HEK293 (cell line): ENCODE measurements around the gene INSYN2A.

Experiments
- CTCF ChIA-PET: fragments of 350-600 bp; formaldehyde crosslinking; extraction: SDS; loops from one replicate; lab custom pipeline; 2021; ENCODE audit warnings: antibody characterized with exemption; lab: Yijun Ruan, JAX
- POLR2A ChIA-PET: fragments of 300-600 bp; formaldehyde crosslinking; extraction: SDS; loops from one replicate; lab custom pipeline; 2020; ENCODE audit warnings: antibody characterized with exemption, inconsistent platforms; lab: Yijun Ruan, JAX
- H3K27ac ChIP-seq: fragments of 200-500 bp; sonication (Bioruptor generic); 2 replicates; pipeline ENCODE4 v1.5.1; 2014; ENCODE audit warnings: low read depth, low read length, control low read depth, inconsistent platforms; ENCODE audit errors: extremely low read depth
- H3K36me3 ChIP-seq, 2 experiments: fragments of 200-500 bp in 1 of 2; sonication (Bioruptor generic) in 1 of 2; 1 replicate in 1 of 2; 2 replicates in 1 of 2; pipeline ENCODE4 v1.5.1; 2014 to 2017; ENCODE audit warnings: inconsistent platforms in 2 of 2, low read length in 2 of 2; ENCODE audit not compliant: control insufficient read depth in 2 of 2, insufficient read depth in 1 of 2
- H3K4me1 ChIP-seq: fragments of 200-500 bp; sonication (Bioruptor generic); 2 replicates; pipeline ENCODE4 v1.5.1; 2014; ENCODE audit warnings: mild to moderate bottlenecking, low read length, inconsistent platforms; ENCODE audit not compliant: control insufficient read depth, insufficient read depth
- H3K4me3 ChIP-seq: 2 replicates; pipeline ENCODE4 v1.5.1; 2011; ENCODE audit warnings: low read depth, mild to moderate bottlenecking, control low read depth, low read length, moderate library complexity
- H3K9me3 ChIP-seq: fragments of 200-500 bp; sonication (Bioruptor generic); 2 replicates; pipeline ENCODE4 v1.5.1; 2014; ENCODE audit warnings: low read depth, low read length, inconsistent platforms; ENCODE audit not compliant: control insufficient read depth, insufficient read depth
- AEBP2 ChIP-seq: fragments of 450-650 bp; formaldehyde crosslinking; IDR thresholded peaks from 2 replicates; pipeline ENCODE4 v1.5.1; 2016; ENCODE audit warnings: missing biosample characterization, missing genetic modification characterization, borderline replicate concordance
- GLIS1 ChIP-seq: fragments of 450-650 bp; formaldehyde crosslinking; IDR thresholded peaks from 2 replicates; pipeline ENCODE4 v1.5.1; 2016; ENCODE audit warnings: missing biosample characterization, missing genetic modification characterization
- MEIS1 ChIP-seq: sonication (generic); formaldehyde crosslinking; IDR thresholded peaks from 2 replicates; pipeline ENCODE4 v1.8.1; 2022; ENCODE audit warnings: missing genetic modification reagents, mild to moderate bottlenecking, borderline replicate concordance
- MZF1 ChIP-seq: fragments of 450-650 bp; formaldehyde crosslinking; IDR thresholded peaks from 2 replicates; pipeline ENCODE4 v1.5.1; 2017; ENCODE audit warnings: missing biosample characterization, missing genetic modification characterization, borderline replicate concordance
- PRDM1 ChIP-seq: fragments of 450-650 bp; formaldehyde crosslinking; IDR thresholded peaks from 2 replicates; pipeline ENCODE4; 2016; ENCODE audit warnings: missing biosample characterization, missing genetic modification characterization
- YY2 ChIP-seq: fragments of 450-650 bp; formaldehyde crosslinking; IDR thresholded peaks from 2 replicates; pipeline ENCODE4 v1.5.1; 2016; ENCODE audit warnings: missing biosample characterization, missing genetic modification characterization
- ZBTB17 ChIP-seq: fragments of 450-650 bp; formaldehyde crosslinking; IDR thresholded peaks from 2 replicates; pipeline ENCODE4 v1.5.1; 2016; ENCODE audit warnings: missing biosample characterization, missing genetic modification characterization
- ZNF112 ChIP-seq: fragments of 450-650 bp; formaldehyde crosslinking; IDR thresholded peaks from 2 replicates; pipeline ENCODE4 v1.5.0; 2017; ENCODE audit warnings: missing biosample characterization, missing genetic modification characterization
- ZNF114 ChIP-seq: fragments of 450-650 bp; formaldehyde crosslinking; IDR thresholded peaks from 2 replicates; pipeline ENCODE4 v1.5.0; 2017; ENCODE audit warnings: missing biosample characterization, missing genetic modification characterization
- ZNF146 ChIP-seq: fragments of 450-650 bp; formaldehyde crosslinking; IDR thresholded peaks from 2 replicates; pipeline ENCODE4 v1.5.1; 2016; ENCODE audit warnings: missing biosample characterization, missing genetic modification characterization
- ZNF223 ChIP-seq: fragments of 450-650 bp; formaldehyde crosslinking; IDR thresholded peaks from 2 replicates; pipeline ENCODE4 v1.5.1; 2016; ENCODE audit warnings: missing biosample characterization, missing genetic modification characterization
- ZNF324 ChIP-seq: fragments of 450-650 bp; formaldehyde crosslinking; IDR thresholded peaks from 2 replicates; pipeline ENCODE4 v1.5.1; 2016; ENCODE audit warnings: missing biosample characterization, missing genetic modification characterization
- ZNF394 ChIP-seq: fragments of 450-650 bp; formaldehyde crosslinking; IDR thresholded peaks from 2 replicates; pipeline ENCODE4 v1.5.1; 2016; ENCODE audit warnings: missing biosample characterization, missing genetic modification characterization, mild to moderate bottlenecking, moderate library complexity, borderline replicate concordance
- ZNF423 ChIP-seq: fragments of 450-650 bp; formaldehyde crosslinking; IDR thresholded peaks from 2 replicates; pipeline ENCODE4 v1.5.1; 2016; ENCODE audit warnings: missing biosample characterization, missing genetic modification characterization
- ZNF529 ChIP-seq: fragments of 450-650 bp; formaldehyde crosslinking; IDR thresholded peaks from 2 replicates; pipeline ENCODE4 v1.5.1; 2017; ENCODE audit warnings: missing genetic modification characterization, missing biosample characterization; ENCODE audit not compliant: insufficient replicate concordance
- ZNF555 ChIP-seq: fragments of 450-650 bp; formaldehyde crosslinking; conservative IDR thresholded peaks from 2 replicates; pipeline ENCODE4 v1.5.1; 2017; ENCODE audit warnings: missing biosample characterization, mild to moderate bottlenecking, missing genetic modification characterization, inconsistent platforms
- ZNF624 ChIP-seq: fragments of 450-650 bp; formaldehyde crosslinking; IDR thresholded peaks from 2 replicates; pipeline ENCODE4 v1.5.1; 2017; ENCODE audit warnings: missing biosample characterization, missing genetic modification characterization
- ZNF645 ChIP-seq: fragments of 450-650 bp; formaldehyde crosslinking; IDR thresholded peaks from 2 replicates; pipeline ENCODE4; 2016; ENCODE audit warnings: missing biosample characterization, missing genetic modification characterization
- ZNF658 ChIP-seq: fragments of 450-650 bp; formaldehyde crosslinking; IDR thresholded peaks from 2 replicates; pipeline ENCODE4; 2016; ENCODE audit warnings: missing biosample characterization, missing genetic modification characterization
- ZNF660 ChIP-seq: fragments of 450-650 bp; IDR thresholded peaks from 2 replicates; pipeline ENCODE4 v1.5.1; 2018; ENCODE audit warnings: missing biosample characterization, mild to moderate bottlenecking, missing genetic modification characterization
- ZNF670 ChIP-seq: fragments of 450-650 bp; formaldehyde crosslinking; IDR thresholded peaks from 2 replicates; pipeline ENCODE4 v1.5.1; 2016; ENCODE audit warnings: missing biosample characterization, missing genetic modification characterization, low read depth
- ZNF707 ChIP-seq: fragments of 450-650 bp; formaldehyde crosslinking; IDR thresholded peaks from 2 replicates; pipeline ENCODE4 v1.5.1; 2016; ENCODE audit warnings: missing biosample characterization, missing genetic modification characterization
- ZNF76 ChIP-seq: fragments of 450-650 bp; formaldehyde crosslinking; IDR thresholded peaks from 2 replicates; pipeline ENCODE4; 2016; ENCODE audit warnings: low read depth, missing biosample characterization, missing genetic modification characterization, borderline replicate concordance
- ZNF830 ChIP-seq: fragments of 450-650 bp; IDR thresholded peaks from 2 replicates; pipeline ENCODE4 v1.5.0; 2018; ENCODE audit warnings: missing biosample characterization, missing genetic modification characterization, low read depth, mild to moderate bottlenecking, moderate library complexity
- ZNF837 ChIP-seq: fragments of 450-650 bp; formaldehyde crosslinking; IDR thresholded peaks from 2 replicates; pipeline ENCODE4 v1.5.1; 2016; ENCODE audit warnings: missing biosample characterization, missing genetic modification characterization
- ZSCAN30 ChIP-seq: fragments of 450-650 bp; IDR thresholded peaks from 2 replicates; pipeline ENCODE4 v1.5.1; 2018; ENCODE audit warnings: missing biosample characterization, mild to moderate bottlenecking, missing genetic modification characterization, moderate library complexity
- TF ChIP-seq, protein P1 (sequence below): fragments of 450-650 bp; formaldehyde crosslinking; conservative IDR thresholded peaks from 2 replicates; pipeline ENCODE4 v1.5.1; 2016; ENCODE audit warnings: low read depth, missing biosample characterization, missing genetic modification characterization

The INSYN2A gene

DNA sequence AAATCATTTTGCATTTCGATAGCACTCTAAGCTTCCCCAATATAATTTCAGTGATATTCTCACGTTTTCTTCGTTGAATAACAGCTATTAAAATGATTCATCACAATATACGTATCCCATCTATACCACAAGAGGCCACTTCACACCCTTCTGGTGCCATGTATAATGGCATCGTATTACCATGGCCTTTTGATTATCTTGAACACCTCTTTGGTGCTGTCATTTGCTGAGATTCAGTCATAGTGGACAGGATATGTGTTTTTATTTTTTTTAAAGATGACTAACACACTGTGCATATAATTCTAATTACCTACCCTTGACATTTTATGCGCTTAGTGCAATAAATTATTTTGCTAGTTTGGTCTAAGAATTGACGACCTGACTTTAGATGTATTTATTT lies 6.7 kb upstream of the INSYN2A start:
- ChIA-PET CTCF (interaction anchor here (0.6 to 1.1 kb wide), 2 partner anchors 41 to 63 kb away, joined by 3 read pairs; no protein-coding TSS in a partner anchor), POLR2A (no interaction called here)
- Histone ChIP-seq H3K36me3 (no peaks in the 10 kb centered on the region; a peak in 1 of 3 replicates), H3K27ac (no peak overlapping the region), H3K4me1 (no peaks in the 10 kb centered on the region)
- no peak for TF ChIP-seq AEBP2 (tag by site-specific recombination)
- TF ChIP-seq ZNF660, result no peak
- TF ChIP-seq ZNF707, result no peak
- TF ChIP-seq GLIS1 (tag by site-specific recombination), result no peak
- TF ChIP-seq, all 188 proteins: peak for 0
- no peaks in the 10 kb centered on the region for H3K9me3 ChIP-seq
- no peak overlapping the region for H3K4me3 ChIP-seq

DNA sequence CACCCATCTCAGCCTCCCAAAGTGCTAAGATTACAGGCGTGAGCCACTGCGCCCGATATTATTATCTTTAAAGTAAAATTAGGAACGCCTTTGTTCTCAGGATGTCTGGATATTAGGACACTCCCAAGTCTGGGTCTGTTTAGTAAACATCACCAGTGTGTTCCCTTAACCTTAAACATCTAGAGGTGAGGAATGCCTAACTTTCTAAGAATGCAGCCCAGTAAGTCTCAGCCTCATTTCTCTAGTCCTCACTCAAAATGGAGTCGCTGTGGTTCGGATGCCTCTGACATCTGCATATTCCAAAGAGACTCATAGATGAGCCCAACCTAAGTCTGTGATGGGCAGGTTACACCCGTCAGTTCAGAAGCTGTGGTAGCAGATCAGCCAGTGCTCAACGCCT lies 4.3 kb upstream of the INSYN2A start:
- TF ChIP-seq MEIS1 (CRISPR knock-in tag) (no peak), ZNF394 (no peak), ZNF670 (no peak), PRDM1 (tag by site-specific recombination) (no peak), ZNF423 (tag by site-specific recombination) (no peak), ZNF529 (tag by site-specific recombination) (no peak), ZNF830 (tag by site-specific recombination) (no peak), ZNF146 (tag by site-specific recombination) (no peak), ZNF324 (tag by site-specific recombination) (no peak), ZNF112 (tag by site-specific recombination) (no peak), MZF1 (tag by site-specific recombination) (no peak)
- no peak overlapping the region for H3K27ac ChIP-seq
- H3K9me3 ChIP-seq, result no peaks in the 10 kb centered on the region
- no peak overlapping the region for H3K4me3 ChIP-seq
- 0 out of 2 replicates have a peak, but pooled peaks cover 3% of the 10 kb centered on the region for H3K4me1 ChIP-seq
- ChIA-PET POLR2A (no interaction called here), CTCF (interaction anchor here (1.0 kb wide), 1 partner anchor 43 kb away, joined by 4 read pairs; no protein-coding TSS in a partner anchor)
- H3K36me3 ChIP-seq, result no peaks in the 10 kb centered on the region; a peak in 1 of 3 replicates

DNA sequence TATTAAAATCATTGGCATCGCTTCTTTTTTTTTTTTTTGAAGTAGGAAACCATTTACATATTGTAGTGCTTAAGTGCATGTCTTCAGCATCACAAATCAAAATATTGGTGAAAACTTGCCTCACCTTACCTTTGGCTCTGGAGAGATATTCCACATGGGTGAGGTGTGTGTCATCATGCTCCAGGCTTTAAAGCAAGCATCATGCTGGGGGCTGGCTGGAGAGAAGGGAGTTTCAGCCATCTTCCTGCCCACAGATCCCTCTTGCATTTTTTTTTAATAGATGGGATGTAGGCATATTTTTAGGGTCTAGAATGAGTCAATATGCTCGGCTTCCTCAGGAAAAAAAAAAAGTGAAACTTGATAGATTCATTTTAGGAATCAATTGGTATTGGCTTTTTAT lies 2.3 kb upstream of the INSYN2A start:
- CTCF ChIA-PET, result interaction anchor here (0.6 kb wide), 2 partner anchors 93 to 174 kb away, joined by 3 to 5 read pairs; no protein-coding TSS in a partner anchor
- H3K4me3 ChIP-seq, result no peak overlapping the region
- POLR2A ChIA-PET, result no interaction called here

More for the DNA sequence above, 2.3 kb upstream of the INSYN2A start:
- 0 out of 2 replicates have a peak, but pooled peaks cover 3% of the 10 kb centered on the region for H3K4me1 ChIP-seq
- TF ChIP-seq ZNF76 (tag by site-specific recombination), result no peak
- no peak for TF ChIP-seq ZBTB17
- no peak for TF ChIP-seq ZNF223 (tag by site-specific recombination)
- no peak for TF ChIP-seq ZSCAN30 (tag by site-specific recombination)
- TF ChIP-seq ZNF555 (tag by site-specific recombination), result no peak
- no peak for TF ChIP-seq ZNF837 (tag by site-specific recombination)
- no peak for TF ChIP-seq ZNF645 (tag by site-specific recombination)
- no peak for TF ChIP-seq ZNF658 (tag by site-specific recombination)
- TF ChIP-seq ZNF624 (tag by site-specific recombination), result no peak
- no peak for TF ChIP-seq ZNF114 (tag by site-specific recombination)
- TF ChIP-seq, protein P1, sequence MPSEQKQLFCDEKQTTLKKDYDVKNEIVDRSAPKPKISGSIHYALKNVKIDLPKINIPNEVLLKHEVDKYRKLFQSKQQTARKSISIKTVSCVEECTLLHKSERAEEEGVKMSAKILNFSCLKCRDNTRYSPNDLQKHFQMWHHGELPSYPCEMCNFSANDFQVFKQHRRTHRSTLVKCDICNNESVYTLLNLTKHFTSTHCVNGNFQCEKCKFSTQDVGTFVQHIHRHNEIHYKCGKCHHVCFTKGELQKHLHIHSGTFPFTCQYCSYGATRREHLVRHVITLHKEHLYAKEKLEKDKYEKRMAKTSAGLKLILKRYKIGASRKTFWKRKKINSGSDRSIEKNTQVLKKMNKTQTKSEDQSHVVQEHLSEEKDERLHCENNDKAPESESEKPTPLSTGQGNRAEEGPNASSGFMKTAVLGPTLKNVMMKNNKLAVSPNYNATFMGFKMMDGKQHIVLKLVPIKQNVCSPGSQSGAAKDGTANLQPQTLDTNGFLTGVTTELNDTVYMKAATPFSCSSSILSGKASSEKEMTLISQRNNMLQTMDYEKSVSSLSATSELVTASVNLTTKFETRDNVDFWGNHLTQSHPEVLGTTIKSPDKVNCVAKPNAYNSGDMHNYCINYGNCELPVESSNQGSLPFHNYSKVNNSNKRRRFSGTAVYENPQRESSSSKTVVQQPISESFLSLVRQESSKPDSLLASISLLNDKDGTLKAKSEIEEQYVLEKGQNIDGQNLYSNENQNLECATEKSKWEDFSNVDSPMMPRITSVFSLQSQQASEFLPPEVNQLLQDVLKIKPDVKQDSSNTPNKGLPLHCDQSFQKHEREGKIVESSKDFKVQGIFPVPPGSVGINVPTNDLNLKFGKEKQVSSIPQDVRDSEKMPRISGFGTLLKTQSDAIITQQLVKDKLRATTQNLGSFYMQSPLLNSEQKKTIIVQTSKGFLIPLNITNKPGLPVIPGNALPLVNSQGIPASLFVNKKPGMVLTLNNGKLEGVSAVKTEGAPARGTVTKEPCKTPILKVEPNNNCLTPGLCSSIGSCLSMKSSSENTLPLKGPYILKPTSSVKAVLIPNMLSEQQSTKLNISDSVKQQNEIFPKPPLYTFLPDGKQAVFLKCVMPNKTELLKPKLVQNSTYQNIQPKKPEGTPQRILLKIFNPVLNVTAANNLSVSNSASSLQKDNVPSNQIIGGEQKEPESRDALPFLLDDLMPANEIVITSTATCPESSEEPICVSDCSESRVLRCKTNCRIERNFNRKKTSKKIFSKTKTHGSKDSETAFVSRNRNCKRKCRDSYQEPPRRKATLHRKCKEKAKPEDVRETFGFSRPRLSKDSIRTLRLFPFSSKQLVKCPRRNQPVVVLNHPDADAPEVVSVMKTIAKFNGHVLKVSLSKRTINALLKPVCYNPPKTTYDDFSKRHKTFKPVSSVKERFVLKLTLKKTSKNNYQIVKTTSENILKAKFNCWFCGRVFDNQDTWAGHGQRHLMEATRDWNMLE, result no peak
- no peak for TF ChIP-seq YY2 (tag by site-specific recombination)
- no peaks in the 10 kb centered on the region for H3K36me3 ChIP-seq
- no peak overlapping the region for H3K27ac ChIP-seq
- H3K9me3 ChIP-seq, result no peaks in the 10 kb centered on the region
